Activated naive CD4-positive, alpha-beta T cell treated with anti-CD3 and anti-CD28 coated beads, Interleukin-2, amount 50 U/mL, for 24 hours (primary cell): ENCODE results near the gene UBE2L3.
"Not testable (repeated sequence)": the region's sequence is repeated elsewhere in the genome, so short reads cannot be mapped to it uniquely, and the experiment has no call there.

Experiments
- H3K27ac Mint-ChIP-seq: one replicate; pipeline ENCODE4 v1.8.0; 2021; ENCODE audit warnings: mild to moderate bottlenecking, mixed read lengths
- H3K27me3 Mint-ChIP-seq: one replicate; pipeline ENCODE4 v1.8.0; 2021; ENCODE audit warnings: mixed read lengths
- H3K36me3 Mint-ChIP-seq: one replicate; pipeline ENCODE4 v1.8.0; 2021; ENCODE audit warnings: mixed read lengths
- H3K4me1 Mint-ChIP-seq: one replicate; pipeline ENCODE4 v1.8.0; 2021; ENCODE audit warnings: mixed read lengths
- H3K4me3 Mint-ChIP-seq: one replicate; pipeline ENCODE4 v1.8.0; 2021; ENCODE audit warnings: mild to moderate bottlenecking, mixed read lengths
- H3K9me3 Mint-ChIP-seq: one replicate; pipeline ENCODE4 v1.8.0; 2021; ENCODE audit warnings: mixed read lengths

The UBE2L3 gene

DNA sequence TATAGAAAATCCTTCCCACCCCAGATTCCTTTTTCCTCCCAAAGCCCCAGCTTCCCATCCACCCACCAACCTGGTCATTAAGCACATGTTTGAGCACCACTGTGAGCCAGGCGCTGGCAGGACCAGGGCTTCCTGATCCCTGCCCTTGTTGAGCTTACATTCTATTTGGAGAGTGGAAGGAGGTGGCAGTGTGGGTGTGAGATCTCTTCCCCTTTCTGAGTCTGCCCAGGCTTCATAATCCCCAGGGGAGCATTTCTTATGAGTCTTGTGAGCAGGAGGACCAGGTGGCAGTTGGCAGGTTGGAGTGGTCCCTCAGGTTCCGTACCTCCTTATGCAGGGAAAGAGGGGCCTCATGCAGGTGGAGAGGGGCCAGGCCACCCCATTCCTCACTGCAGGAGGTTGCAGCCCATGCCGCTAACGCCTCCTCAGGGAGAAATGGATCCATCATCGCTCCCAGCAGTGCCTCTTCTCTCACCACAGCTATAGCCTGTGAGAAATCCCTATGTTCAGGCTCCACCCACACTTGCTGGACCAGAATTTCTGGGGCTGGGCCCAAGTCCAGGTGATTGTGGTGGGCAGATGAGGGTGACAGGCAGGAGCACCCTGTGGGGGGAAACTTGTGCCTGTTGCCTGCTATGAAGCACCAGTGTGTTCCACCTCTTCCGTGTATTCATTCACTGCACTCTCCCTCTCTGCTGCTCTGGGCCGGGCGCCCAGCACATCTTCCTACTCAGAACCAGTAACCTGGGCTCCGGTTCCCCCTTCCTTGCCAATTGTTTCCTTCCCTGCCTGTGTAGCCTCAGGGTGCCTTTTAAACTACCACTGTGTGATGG lies 23.5 kb downstream of the UBE2L3 start:
- Mint-ChIP-seq H3K27me3 (no peaks in the 10 kb centered on the region), H3K27ac (peak overlapping the region; percentile 35), H3K4me3 (no peak overlapping the region), H3K36me3 (peaks cover 22% of the 10 kb centered on the region), H3K4me1 (peaks cover 64% of the 10 kb centered on the region), H3K9me3 (no peaks in the 10 kb centered on the region)

DNA sequence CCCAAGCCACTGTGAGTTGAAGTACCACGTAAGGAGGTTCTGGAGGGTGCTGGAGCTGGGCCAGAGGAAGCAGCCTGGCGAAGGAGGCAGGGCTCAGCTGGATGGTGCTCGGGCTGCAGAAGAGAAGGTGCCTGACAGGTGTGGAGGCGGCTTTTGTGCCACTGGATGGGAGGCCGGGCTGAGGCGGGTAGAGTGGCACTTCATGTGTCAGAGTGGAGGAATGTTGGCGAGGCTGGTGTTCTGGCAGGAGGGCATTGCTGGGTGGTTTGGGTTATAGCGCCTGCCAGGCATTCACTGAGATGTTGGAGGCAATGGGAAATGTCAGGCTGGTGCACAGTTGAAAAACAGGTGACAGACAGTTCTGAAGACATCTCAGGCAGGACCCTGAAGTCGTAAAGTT lies 24.2 kb downstream of the UBE2L3 start:
- Mint-ChIP-seq H3K27ac (peak overlapping the region; percentile 35), H3K4me1 (peaks cover 67% of the 10 kb centered on the region), H3K27me3 (no peaks in the 10 kb centered on the region), H3K9me3 (no peaks in the 10 kb centered on the region), H3K4me3 (no peak overlapping the region), H3K36me3 (peaks cover 23% of the 10 kb centered on the region)

- Mint-ChIP-seq H3K4me1 (peaks cover 65% of the 10 kb centered on the region), H3K27ac (no peak overlapping the region), H3K36me3 (peaks cover 23% of the 10 kb centered on the region)
Measured at GRCh38 chr22:21592422-21592821, 24.9 kb downstream of the UBE2L3 start.

GRCh38 chr22:21593406-21594232 lies 26.1 kb downstream of the UBE2L3 start:
- Mint-ChIP-seq H3K4me1 (peaks cover 61% of the 10 kb centered on the region), H3K36me3 (peaks cover 25% of the 10 kb centered on the region), H3K9me3 (no peaks in the 10 kb centered on the region), H3K27me3 (no peaks in the 10 kb centered on the region), H3K4me3 (no peak overlapping the region), H3K27ac (peak overlapping the region; percentile 5)

More at GRCh38 chr22:21592422-21592821, 24.9 kb downstream of the UBE2L3 start:
- Mint-ChIP-seq H3K9me3 (no peaks in the 10 kb centered on the region), H3K4me3 (no peak overlapping the region), H3K27me3 (no peaks in the 10 kb centered on the region)

GRCh38 chr22:21594865-21595452 lies 27.4 kb downstream of the UBE2L3 start:
- Mint-ChIP-seq H3K27ac (no peak overlapping the region), H3K4me1 (peaks cover 67% of the 10 kb centered on the region), H3K27me3 (no peaks in the 10 kb centered on the region), H3K9me3 (no peaks in the 10 kb centered on the region), H3K36me3 (peaks cover 30% of the 10 kb centered on the region), H3K4me3 (no peak overlapping the region)

- not testable (repeated sequence) for H3K9me3 Mint-ChIP-seq, H3K4me3 Mint-ChIP-seq, H3K27ac Mint-ChIP-seq, H3K27me3 Mint-ChIP-seq
- H3K36me3 Mint-ChIP-seq, result peaks cover 30% of the 10 kb centered on the region
- H3K4me1 Mint-ChIP-seq, result peaks cover 53% of the 10 kb centered on the region
Measured at GRCh38 chr22:21596356-21597135, 29.0 kb downstream of the UBE2L3 start.

GRCh38 chr22:21598302-21598701 lies 30.8 kb downstream of the UBE2L3 start:
- peaks cover 55% of the 10 kb centered on the region for H3K4me1 Mint-ChIP-seq
- no peak overlapping the region for H3K27ac Mint-ChIP-seq

DNA sequence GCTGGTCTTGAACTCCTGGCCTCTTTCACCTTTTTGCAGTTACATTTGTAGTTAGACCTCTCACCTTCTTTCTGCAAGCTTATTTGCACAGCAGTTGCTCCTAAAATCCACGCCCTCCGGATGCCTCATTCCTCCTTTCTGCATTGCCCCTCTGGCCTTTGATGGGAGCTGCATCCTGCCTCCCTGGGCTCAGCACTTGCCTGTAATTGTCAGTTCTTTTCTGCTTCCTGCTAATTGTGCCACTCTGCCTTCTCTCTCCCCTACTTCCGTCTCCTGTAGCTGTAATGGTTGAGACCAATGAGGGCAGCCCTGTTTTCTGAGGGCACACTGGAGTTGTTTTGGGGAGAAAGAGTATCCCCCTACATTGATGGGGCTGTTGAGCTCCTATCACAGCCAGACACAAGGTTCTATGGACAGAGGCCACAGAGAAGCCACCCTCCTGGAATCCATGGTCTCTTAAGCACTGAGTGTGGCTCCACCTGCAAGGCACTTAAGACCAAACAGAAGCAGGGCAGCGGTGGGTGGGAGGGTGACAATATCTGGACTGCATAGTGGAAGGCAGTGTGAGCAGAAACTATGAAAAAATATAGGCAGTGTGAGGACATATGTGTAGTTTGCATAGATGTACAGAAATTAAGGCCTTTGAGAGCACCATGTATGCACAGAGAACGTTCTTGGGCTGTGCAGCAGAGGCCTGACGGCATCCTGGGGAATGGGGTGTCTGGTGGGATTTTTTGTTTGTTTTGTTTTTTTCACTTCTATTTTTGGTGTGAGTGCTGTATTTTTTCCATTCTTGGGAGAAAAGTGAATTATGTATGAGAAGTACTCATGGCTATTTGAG lies 31.8 kb downstream of the UBE2L3 start:
- H3K4me1 Mint-ChIP-seq, result peaks cover 45% of the 10 kb centered on the region
- no peaks in the 10 kb centered on the region for H3K9me3 Mint-ChIP-seq
- H3K27me3 Mint-ChIP-seq, result no peaks in the 10 kb centered on the region
- peaks cover 20% of the 10 kb centered on the region for H3K36me3 Mint-ChIP-seq
- H3K27ac Mint-ChIP-seq, result peak overlapping the region; percentile 91
- H3K4me3 Mint-ChIP-seq, result no peak overlapping the region

More at GRCh38 chr22:21598302-21598701, 30.8 kb downstream of the UBE2L3 start:
- Mint-ChIP-seq H3K9me3 (no peaks in the 10 kb centered on the region), H3K36me3 (peaks cover 30% of the 10 kb centered on the region), H3K27me3 (no peaks in the 10 kb centered on the region), H3K4me3 (no peak overlapping the region)

GRCh38 chr22:21602579-21602978 lies 35.1 kb downstream of the UBE2L3 start:
- H3K4me3 Mint-ChIP-seq, result no peak overlapping the region

GRCh38 chr22:21603973-21604372 lies 36.5 kb downstream of the UBE2L3 start:
- Mint-ChIP-seq H3K27ac (no peak overlapping the region), H3K4me1 (peaks cover 44% of the 10 kb centered on the region), H3K9me3 (no peaks in the 10 kb centered on the region), H3K27me3 (no peaks in the 10 kb centered on the region), H3K36me3 (peaks cover 4% of the 10 kb centered on the region), H3K4me3 (no peak overlapping the region)

More at GRCh38 chr22:21602579-21602978, 35.1 kb downstream of the UBE2L3 start:
- Mint-ChIP-seq H3K4me1 (peaks cover 49% of the 10 kb centered on the region), H3K36me3 (peaks cover 7% of the 10 kb centered on the region), H3K27ac (peak overlapping the region; percentile 42), H3K9me3 (no peaks in the 10 kb centered on the region), H3K27me3 (no peaks in the 10 kb centered on the region)

DNA sequence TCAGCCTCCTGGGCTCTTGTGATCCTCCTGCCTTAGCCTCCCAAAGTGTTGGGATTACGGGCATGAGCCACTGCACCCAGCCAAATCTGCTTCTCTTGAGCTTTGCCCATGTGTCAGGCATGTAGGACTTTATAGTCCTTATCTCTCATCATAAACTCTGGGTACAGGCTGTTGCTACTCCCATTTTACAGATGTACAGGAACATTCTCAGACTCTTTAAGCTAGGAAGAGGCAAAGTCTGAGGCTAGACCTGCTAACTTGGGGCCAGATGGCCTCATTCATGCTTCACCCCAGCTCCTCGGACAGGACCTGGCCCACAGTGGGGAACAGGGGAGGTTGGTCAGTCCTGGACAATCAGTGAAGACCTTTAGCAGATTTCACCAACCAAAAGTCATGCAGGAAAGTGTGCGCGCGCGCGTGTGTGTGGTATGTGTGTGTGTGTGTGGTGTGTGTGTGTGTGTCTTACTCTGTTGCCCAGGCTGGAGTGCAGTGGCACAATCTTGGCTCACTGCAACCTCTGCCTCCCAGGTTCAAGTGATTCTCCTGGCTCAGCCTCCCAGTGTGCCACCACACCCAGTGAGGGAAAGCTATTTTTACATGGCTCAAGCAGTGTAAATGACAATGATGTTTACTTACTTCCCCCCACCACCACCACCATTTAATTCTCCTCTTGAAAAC lies 38.5 kb downstream of the UBE2L3 start:
- no peak overlapping the region for H3K4me3 Mint-ChIP-seq
- H3K27ac Mint-ChIP-seq, result no peak overlapping the region
- peaks cover under 1% of the 10 kb centered on the region for H3K36me3 Mint-ChIP-seq
- H3K9me3 Mint-ChIP-seq, result no peaks in the 10 kb centered on the region
- no peaks in the 10 kb centered on the region for H3K27me3 Mint-ChIP-seq
- H3K4me1 Mint-ChIP-seq, result peaks cover 46% of the 10 kb centered on the region

DNA sequence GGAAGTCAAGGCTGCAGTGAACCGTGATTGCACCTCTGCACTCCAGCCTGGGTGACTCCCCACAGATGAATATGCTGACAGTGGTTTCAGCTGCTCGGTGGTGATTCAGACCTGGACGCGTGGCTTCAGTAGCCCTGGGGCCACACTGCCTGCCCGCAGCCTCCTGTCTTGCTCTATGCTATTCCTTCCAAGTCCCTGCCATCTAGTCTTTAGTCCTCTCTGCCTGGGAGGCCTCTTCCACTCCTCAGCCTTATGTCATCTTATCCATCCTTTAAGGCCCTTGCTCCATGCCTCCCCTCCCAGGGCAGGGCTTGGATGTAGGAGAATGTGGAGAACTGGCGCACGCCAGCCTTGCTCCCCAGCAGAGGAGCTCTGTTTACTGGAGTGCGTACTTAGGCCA lies 39.3 kb downstream of the UBE2L3 start:
- Mint-ChIP-seq H3K36me3 (peaks cover 2% of the 10 kb centered on the region), H3K27ac (no peak overlapping the region), H3K9me3 (no peaks in the 10 kb centered on the region), H3K4me3 (no peak overlapping the region), H3K27me3 (no peaks in the 10 kb centered on the region), H3K4me1 (peaks cover 46% of the 10 kb centered on the region)

DNA sequence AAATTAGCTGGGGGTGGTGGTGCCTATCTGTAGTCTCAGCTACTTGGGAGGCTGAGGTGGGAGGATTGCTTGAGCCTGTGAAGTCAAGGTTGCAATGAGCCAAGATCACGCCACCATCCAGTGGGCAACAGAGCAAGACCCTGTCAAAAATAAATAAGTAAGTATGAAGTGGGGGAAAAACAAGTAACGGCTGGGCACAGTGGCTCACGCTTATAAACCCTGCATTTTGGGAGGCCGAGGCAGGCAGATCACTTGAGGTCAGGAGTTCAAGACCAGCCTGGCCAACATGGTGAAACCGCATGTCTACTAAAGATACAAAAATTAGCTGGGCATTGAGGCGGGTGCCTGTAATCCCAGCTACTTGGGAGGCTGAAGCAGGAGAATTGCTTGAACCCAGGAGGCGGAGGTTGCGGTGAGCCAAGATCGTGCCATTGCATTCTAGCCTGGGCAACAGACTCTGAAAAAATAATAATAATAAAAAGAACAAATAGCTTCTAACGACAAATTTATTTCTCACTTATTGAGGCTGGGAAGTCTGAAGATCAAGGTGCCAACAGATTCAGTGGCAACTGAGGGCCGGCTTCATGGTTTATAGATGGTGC lies 42.1 kb downstream of the UBE2L3 start:
- H3K9me3 Mint-ChIP-seq, result not testable (repeated sequence)

More for the DNA sequence above, 42.1 kb downstream of the UBE2L3 start:
- peaks cover 39% of the 10 kb centered on the region for H3K4me1 Mint-ChIP-seq
- not testable (repeated sequence) for H3K27ac Mint-ChIP-seq, H3K36me3 Mint-ChIP-seq, H3K4me3 Mint-ChIP-seq, H3K27me3 Mint-ChIP-seq
